ENCODE measurements around the gene PPP2R2B.
"Not testable (repeated sequence)": the region's sequence is repeated elsewhere in the genome, so short reads cannot be mapped to it uniquely, and the experiment has no call there.

Gene PPP2R2B

GRCh38 chr5:146607659-146608332 lies 270.8 kb downstream of the PPP2R2B start:
- no peak for DNase-seq (ENCODE audit: low spot score)

- no peak for DNase-seq (ENCODE audit: low spot score)
Observed at GRCh38 chr5:146606893-146607292, 271.7 kb downstream of the PPP2R2B start.

- no peak for DNase-seq (ENCODE audit: low spot score)
Observed at GRCh38 chr5:146600376-146600775, 278.2 kb downstream of the PPP2R2B start.

- no peak for DNase-seq (ENCODE audit: low spot score)
Observed at GRCh38 chr5:146599261-146599660, 279.3 kb downstream of the PPP2R2B start.

GRCh38 chr5:146595088-146595487 lies 283.5 kb downstream of the PPP2R2B start:
- no peak for DNase-seq (ENCODE audit: low spot score)

- no peak for DNase-seq (ENCODE audit: low spot score)
Observed at GRCh38 chr5:146592352-146592751, 286.2 kb downstream of the PPP2R2B start.

- DNase-seq (ENCODE audit: low spot score): no peak
Observed at GRCh38 chr5:146589028-146589345, 289.6 kb downstream of the PPP2R2B start.

GRCh38 chr5:146588331-146589027 lies 290.1 kb downstream of the PPP2R2B start:
- peak; percentile 24 for DNase-seq (ENCODE audit: low spot score)

- DNase-seq (ENCODE audit: low spot score): no peak
Observed at GRCh38 chr5:146586752-146587151, 291.8 kb downstream of the PPP2R2B start.

GRCh38 chr5:146584750-146585149 lies 293.8 kb downstream of the PPP2R2B start:
- DNase-seq (ENCODE audit: low spot score): no peak

- no peak for DNase-seq (ENCODE audit: low spot score)
Observed at GRCh38 chr5:146582051-146582596, 296.4 kb downstream of the PPP2R2B start.

- no peak for DNase-seq (ENCODE audit: low spot score)
Observed at GRCh38 chr5:146580237-146580636, 298.3 kb downstream of the PPP2R2B start.

GRCh38 chr5:146574713-146575112 lies 303.8 kb downstream of the PPP2R2B start:
- DNase-seq (ENCODE audit: low spot score): no peak

GRCh38 chr5:146568161-146568560 lies 310.4 kb downstream of the PPP2R2B start:
- DNase-seq (ENCODE audit: low spot score): no peak

- peak; percentile 77 for DNase-seq (ENCODE audit: low spot score)
Observed at GRCh38 chr5:146565764-146566367, 312.7 kb downstream of the PPP2R2B start.

- peak; percentile 19 for DNase-seq (ENCODE audit: low spot score)
Observed at GRCh38 chr5:146564007-146564762, 314.4 kb downstream of the PPP2R2B start.

- no peak for DNase-seq (ENCODE audit: low spot score)
Observed at GRCh38 chr5:146562461-146562860, 316.1 kb downstream of the PPP2R2B start.

- no peak for DNase-seq (ENCODE audit: low spot score)
Observed at GRCh38 chr5:146561711-146562110, 316.8 kb downstream of the PPP2R2B start.

GRCh38 chr5:146560205-146560812 lies 318.2 kb downstream of the PPP2R2B start:
- DNase-seq (ENCODE audit: low spot score): no peak

- DNase-seq (ENCODE audit: low spot score): not testable (repeated sequence)
Observed at GRCh38 chr5:146556884-146557283, 321.7 kb downstream of the PPP2R2B start.

GRCh38 chr5:146553446-146553845 lies 325.1 kb downstream of the PPP2R2B start:
- DNase-seq (ENCODE audit: low spot score): no peak

GRCh38 chr5:146549615-146550014 lies 328.9 kb downstream of the PPP2R2B start:
- no peak for DNase-seq (ENCODE audit: low spot score)

Data from COLO829 (cell line).